ENCODE data around the gene ABCA2. TPM values are rescaled to one million over a fixed set of nuclear protein-coding genes. Genes with fewer than 3 reads are reported as not detected.

The ABCA2 gene, protein sequence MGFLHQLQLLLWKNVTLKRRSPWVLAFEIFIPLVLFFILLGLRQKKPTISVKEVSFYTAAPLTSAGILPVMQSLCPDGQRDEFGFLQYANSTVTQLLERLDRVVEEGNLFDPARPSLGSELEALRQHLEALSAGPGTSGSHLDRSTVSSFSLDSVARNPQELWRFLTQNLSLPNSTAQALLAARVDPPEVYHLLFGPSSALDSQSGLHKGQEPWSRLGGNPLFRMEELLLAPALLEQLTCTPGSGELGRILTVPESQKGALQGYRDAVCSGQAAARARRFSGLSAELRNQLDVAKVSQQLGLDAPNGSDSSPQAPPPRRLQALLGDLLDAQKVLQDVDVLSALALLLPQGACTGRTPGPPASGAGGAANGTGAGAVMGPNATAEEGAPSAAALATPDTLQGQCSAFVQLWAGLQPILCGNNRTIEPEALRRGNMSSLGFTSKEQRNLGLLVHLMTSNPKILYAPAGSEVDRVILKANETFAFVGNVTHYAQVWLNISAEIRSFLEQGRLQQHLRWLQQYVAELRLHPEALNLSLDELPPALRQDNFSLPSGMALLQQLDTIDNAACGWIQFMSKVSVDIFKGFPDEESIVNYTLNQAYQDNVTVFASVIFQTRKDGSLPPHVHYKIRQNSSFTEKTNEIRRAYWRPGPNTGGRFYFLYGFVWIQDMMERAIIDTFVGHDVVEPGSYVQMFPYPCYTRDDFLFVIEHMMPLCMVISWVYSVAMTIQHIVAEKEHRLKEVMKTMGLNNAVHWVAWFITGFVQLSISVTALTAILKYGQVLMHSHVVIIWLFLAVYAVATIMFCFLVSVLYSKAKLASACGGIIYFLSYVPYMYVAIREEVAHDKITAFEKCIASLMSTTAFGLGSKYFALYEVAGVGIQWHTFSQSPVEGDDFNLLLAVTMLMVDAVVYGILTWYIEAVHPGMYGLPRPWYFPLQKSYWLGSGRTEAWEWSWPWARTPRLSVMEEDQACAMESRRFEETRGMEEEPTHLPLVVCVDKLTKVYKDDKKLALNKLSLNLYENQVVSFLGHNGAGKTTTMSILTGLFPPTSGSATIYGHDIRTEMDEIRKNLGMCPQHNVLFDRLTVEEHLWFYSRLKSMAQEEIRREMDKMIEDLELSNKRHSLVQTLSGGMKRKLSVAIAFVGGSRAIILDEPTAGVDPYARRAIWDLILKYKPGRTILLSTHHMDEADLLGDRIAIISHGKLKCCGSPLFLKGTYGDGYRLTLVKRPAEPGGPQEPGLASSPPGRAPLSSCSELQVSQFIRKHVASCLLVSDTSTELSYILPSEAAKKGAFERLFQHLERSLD (N-terminal part only)
- total RNA-seq (2021; fragmentation: NEBNext Ultra II Directional; extraction: Animal tissue kit (Norgen Biotek cat#: 25700)), result 10 to 100 TPM; 18.3 to 36.3 (median 23.6) TPM
- long read RNA-seq, partial matches to known transcripts, result 3 of 3 reads
- long read RNA-seq, other reads (novel, unspliced or antisense), result 0 of 3 reads

DNA sequence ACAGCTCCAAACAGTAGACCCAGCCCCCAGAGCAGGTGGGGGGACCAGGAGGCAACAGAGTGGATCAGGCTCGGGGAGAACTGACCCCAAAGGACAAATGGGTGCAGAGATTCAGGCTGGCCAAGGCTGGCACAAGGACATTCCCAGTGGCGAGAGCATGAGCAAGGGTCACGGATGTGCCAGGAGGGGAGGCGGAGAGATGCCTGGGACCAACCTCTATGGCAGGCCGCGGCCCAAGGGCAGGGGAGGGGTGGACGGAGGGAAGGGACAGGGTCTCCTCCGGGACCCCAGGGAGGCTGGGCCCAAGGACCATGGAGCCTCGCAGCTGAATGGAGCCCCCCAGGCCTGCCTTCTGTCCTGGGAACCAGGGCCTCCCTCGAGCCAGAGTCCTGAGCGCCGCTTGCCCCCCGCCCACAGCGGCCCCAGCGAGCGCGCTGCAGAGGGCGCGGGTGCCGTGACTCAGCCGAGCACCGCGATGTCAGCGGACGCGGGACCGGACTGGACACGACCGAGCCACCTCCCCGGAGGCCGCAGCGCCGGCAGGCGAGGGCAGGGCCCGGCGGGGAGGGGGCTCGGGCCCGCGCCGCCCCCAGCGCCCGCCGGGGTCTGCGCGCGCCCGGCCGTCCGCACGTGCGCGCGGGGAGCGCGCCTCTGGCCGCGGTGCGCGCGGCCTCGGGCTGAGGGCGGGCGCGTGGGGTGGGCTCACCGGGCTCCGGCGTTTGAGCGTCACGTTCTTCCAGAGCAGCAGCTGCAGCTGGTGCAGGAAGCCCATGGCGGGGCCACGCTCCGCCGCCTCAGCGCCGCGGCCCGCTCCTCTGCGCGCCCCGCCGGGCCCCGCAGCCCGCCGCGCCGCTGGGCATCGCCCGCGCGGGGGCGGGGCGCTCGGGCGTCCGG is at the start of gene ABCA2:
Gene ABCA2, minus strand, starts transcription at position 869 of the 894 bp plus-strand sequence. Its CDS starts 97 bp downstream, at position 772.
- H3K27ac Mint-ChIP-seq, result no peak within 1 kb of the TSS
- no peaks in the 10 kb centered on the region for H3K9me3 Mint-ChIP-seq
- H3K4me3 Mint-ChIP-seq, result peak within 1 kb of the TSS; percentile 86
- H3K27me3 Mint-ChIP-seq (ENCODE audit: insufficient read depth), result no peaks in the 10 kb centered on the region
- 0 out of 2 replicates have a peak, but pooled peaks cover 5% of the 10 kb centered on the region for H3K4me1 Mint-ChIP-seq (ENCODE audit: low read depth)
- no peak for DNase-seq
- no peaks in the 10 kb centered on the region for H3K36me3 Mint-ChIP-seq (ENCODE audit: low read depth)
- TF ChIP-seq, protein P1, sequence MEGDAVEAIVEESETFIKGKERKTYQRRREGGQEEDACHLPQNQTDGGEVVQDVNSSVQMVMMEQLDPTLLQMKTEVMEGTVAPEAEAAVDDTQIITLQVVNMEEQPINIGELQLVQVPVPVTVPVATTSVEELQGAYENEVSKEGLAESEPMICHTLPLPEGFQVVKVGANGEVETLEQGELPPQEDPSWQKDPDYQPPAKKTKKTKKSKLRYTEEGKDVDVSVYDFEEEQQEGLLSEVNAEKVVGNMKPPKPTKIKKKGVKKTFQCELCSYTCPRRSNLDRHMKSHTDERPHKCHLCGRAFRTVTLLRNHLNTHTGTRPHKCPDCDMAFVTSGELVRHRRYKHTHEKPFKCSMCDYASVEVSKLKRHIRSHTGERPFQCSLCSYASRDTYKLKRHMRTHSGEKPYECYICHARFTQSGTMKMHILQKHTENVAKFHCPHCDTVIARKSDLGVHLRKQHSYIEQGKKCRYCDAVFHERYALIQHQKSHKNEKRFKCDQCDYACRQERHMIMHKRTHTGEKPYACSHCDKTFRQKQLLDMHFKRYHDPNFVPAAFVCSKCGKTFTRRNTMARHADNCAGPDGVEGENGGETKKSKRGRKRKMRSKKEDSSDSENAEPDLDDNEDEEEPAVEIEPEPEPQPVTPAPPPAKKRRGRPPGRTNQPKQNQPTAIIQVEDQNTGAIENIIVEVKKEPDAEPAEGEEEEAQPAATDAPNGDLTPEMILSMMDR (IDR thresholded peaks at IDR 0.05), result no peak

DNA sequence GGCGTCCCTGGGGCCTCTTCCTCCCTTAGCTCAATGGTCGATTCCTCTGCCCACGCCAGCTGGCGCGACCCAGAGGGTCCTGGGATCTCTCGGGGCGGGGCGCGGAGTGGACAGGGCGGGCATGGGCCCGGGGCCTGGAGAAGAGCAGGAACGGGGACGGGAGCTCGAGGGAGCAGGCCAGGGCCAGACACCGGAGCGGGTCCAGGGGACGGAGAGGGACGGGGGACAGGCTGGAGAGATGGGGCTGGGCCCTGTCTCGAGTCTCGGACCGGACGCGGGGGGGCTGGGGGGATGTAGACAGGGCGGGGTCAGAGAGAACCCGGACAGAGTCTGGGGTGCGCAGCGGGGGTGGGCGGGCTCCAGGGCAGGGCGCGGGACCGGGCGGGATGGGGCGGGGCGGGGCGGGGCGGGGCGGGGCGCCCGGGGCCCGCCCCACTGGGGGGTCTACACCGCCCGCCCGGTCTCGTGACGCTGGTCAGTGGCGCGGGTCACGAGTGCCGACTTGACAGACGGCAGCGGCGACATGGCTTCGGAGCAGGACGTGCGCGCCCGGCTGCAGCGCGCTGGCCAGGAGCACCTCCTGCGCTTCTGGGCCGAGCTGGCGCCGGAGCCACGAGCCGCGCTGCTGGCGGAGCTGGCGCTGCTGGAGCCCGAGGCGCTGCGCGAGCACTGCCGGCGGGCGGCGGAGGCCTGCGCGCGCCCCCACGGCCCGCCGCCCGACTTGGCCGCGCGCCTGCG is 49.1 kb upstream of the ABCA2 start, which contains the start of gene UAP1L1:
Gene UAP1L1, plus strand, starts transcription at position 508 of the 738 bp plus-strand sequence. Its CDS starts 16 bp downstream, at position 524.
- H3K9me3 Mint-ChIP-seq, result no peaks in the 10 kb centered on the region
- DNase-seq, result peak; percentile 57
- H3K27me3 Mint-ChIP-seq (ENCODE audit: insufficient read depth), result no peaks in the 10 kb centered on the region; the same call in none of the 2 replicates
- H3K4me1 Mint-ChIP-seq (ENCODE audit: low read depth), result peaks cover 4% of the 10 kb centered on the region; the same call in 1 of the 2 replicates
- no peaks in the 10 kb centered on the region for H3K36me3 Mint-ChIP-seq (ENCODE audit: low read depth)
- H3K4me3 Mint-ChIP-seq, result peak within 1 kb of the TSS; percentile 81
- H3K27ac Mint-ChIP-seq, result no peak within 1 kb of the TSS; the same call in 1 of the 2 replicates
- TF ChIP-seq, protein P1 (IDR thresholded peaks at IDR 0.05), result no peak

DNA sequence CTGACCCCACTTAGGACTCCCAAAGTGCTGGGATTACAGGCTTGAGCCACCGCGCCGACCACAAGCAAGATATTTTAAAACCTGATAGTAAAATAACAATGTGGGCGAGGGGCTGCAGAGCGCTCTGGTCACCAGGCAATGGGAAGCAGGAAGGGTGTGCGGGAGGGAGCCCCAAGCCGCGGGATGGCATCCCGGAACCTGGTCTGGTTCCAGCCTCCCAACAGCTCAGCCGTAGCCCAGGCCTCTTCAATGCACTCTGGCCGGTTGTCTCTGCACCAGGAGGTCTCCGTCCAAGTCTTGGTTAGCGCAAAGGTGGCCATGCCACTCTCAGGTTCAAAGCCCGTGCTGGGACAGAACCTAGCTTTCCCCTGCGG is 48.6 kb upstream of the ABCA2 start:
- Mint-ChIP-seq H3K27ac (no peak overlapping the region; the same call in 1 of the 2 replicates), H3K27me3 (ENCODE audit: insufficient read depth) (no peaks in the 10 kb centered on the region; the same call in none of the 2 replicates), H3K4me1 (ENCODE audit: low read depth) (no peaks in the 10 kb centered on the region), H3K36me3 (ENCODE audit: low read depth) (no peaks in the 10 kb centered on the region), H3K9me3 (no peaks in the 10 kb centered on the region), H3K4me3 (peak overlapping the region; percentile 63)
- TF ChIP-seq, protein P1 (IDR thresholded peaks at IDR 0.05), result no peak
- no peak for DNase-seq

DNA sequence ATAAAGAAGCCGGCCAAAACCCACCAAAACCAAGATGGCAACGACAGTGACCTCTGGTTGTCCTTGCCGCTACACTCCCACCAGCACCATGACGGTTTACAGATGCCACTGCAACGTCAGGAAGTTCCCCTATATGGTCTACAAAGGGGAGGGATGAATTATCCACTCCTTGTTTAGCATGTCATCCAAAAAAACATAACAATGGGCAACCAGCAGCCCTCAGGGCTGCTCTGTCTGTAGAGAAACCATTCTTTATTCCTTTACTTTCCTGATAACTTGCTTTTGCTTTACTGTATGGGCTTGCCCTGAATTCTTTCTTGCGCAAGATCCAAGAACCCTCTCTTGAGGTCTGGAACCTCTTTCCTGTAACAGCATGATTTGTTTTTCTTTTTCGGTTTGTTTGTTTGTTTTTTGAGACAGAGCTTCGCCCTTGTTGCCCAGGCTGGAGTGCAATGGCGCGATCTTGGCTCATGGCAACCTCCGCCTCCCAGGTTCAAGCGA is 47.3 kb upstream of the ABCA2 start:
- H3K9me3 Mint-ChIP-seq, result no peaks in the 10 kb centered on the region
- peaks cover 8% of the 10 kb centered on the region for H3K4me1 Mint-ChIP-seq (ENCODE audit: low read depth)
- H3K27ac Mint-ChIP-seq, result no peak overlapping the region
- TF ChIP-seq, protein P1 (IDR thresholded peaks at IDR 0.05), result no peak
- H3K4me3 Mint-ChIP-seq, result no peak overlapping the region
- no peak for DNase-seq
- no peaks in the 10 kb centered on the region for H3K36me3 Mint-ChIP-seq (ENCODE audit: low read depth)
- H3K27me3 Mint-ChIP-seq (ENCODE audit: insufficient read depth), result no peaks in the 10 kb centered on the region; the same call in none of the 2 replicates
